ENCODE measurements around the gene PKHD1.

GRCh38 chr6:51684038-51684437, 403.4 kb downstream of the PKHD1 start:
- TF ChIP-seq CTCF (IDR thresholded peaks at IDR 0.05) (no peak), POLR2A (IDR thresholded peaks at IDR 0.05) (no peak)

Measured in body of pancreas (tissue), 4 donors.